ENCODE data around the gene RAB38.

RAB38 gene

DNA sequence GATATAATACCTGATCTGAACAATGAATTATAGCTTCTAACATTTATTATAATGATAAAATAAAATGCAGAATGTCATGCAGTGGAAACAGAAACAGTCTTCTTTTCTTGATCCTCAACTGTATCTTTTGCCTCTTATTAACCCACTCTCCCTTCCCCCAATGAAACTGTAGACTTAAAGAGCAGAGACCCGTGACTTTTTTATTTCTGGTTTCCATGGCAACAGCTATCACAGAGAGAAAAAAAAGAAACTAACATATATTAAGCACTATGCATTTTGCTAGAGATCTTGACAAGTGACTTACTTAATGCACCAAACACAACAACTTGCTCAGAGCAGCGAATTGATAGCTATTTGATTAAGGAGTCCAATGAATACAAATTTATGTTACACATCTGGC lies 69.3 kb downstream of the RAB38 start:
- DNase-seq (ENCODE audit: low read depth) = no peak
- no peak overlapping the region for H3K4me3 ChIP-seq (ENCODE audit: low read length)
- TF ChIP-seq, protein P1, sequence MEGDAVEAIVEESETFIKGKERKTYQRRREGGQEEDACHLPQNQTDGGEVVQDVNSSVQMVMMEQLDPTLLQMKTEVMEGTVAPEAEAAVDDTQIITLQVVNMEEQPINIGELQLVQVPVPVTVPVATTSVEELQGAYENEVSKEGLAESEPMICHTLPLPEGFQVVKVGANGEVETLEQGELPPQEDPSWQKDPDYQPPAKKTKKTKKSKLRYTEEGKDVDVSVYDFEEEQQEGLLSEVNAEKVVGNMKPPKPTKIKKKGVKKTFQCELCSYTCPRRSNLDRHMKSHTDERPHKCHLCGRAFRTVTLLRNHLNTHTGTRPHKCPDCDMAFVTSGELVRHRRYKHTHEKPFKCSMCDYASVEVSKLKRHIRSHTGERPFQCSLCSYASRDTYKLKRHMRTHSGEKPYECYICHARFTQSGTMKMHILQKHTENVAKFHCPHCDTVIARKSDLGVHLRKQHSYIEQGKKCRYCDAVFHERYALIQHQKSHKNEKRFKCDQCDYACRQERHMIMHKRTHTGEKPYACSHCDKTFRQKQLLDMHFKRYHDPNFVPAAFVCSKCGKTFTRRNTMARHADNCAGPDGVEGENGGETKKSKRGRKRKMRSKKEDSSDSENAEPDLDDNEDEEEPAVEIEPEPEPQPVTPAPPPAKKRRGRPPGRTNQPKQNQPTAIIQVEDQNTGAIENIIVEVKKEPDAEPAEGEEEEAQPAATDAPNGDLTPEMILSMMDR (conservative IDR thresholded peaks at IDR 0.05; ENCODE audit: low read length) = no peak

DNA sequence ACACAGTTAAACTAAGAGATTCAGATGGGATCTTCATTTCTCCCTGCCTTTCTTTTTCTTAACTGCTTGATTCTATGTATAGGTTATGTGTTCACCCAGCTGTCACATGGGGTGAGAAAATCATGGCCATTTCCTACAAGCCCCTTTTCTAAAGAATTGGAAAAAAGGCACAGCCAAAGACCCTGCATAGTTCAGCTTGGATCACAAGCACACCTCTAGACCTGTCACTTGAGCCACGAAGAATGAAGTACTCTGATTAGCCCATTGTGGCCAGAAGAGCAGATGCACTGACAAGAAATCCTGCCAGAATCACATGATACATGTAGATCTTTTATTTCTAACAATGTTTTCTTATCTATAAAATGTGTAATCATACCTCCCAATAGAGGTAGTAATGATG lies 69.7 kb downstream of the RAB38 start:
- DNase-seq (ENCODE audit: low read depth) = no peak
- TF ChIP-seq, protein P1 (conservative IDR thresholded peaks at IDR 0.05; ENCODE audit: low read length) = no peak

DNA sequence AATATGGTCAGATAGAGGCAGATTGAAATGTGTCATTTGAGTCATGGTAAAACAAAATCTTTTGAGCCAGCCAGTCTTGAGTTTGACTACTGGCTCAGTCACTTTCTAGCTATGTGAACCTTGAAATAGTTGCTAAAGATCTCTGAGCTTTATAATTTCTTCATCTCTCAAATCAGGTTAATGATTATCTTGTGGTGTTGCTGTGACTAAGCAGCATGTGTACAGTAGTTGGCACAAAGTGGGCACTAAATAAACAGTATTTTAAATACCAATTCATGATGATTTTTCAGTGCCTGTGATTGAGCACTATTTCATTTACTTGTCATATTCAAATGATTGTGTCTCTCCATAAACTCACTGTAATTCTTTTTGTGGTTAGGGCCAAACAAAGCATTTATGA lies 70.8 kb downstream of the RAB38 start:
- TF ChIP-seq, protein P1 (conservative IDR thresholded peaks at IDR 0.05; ENCODE audit: low read length) = no peak
- no peak for DNase-seq (ENCODE audit: low read depth)
- H3K4me3 ChIP-seq (ENCODE audit: low read length) = no peak overlapping the region

More for the DNA sequence above, 69.7 kb downstream of the RAB38 start:
- H3K4me3 ChIP-seq (ENCODE audit: low read length) = no peak overlapping the region

DNA sequence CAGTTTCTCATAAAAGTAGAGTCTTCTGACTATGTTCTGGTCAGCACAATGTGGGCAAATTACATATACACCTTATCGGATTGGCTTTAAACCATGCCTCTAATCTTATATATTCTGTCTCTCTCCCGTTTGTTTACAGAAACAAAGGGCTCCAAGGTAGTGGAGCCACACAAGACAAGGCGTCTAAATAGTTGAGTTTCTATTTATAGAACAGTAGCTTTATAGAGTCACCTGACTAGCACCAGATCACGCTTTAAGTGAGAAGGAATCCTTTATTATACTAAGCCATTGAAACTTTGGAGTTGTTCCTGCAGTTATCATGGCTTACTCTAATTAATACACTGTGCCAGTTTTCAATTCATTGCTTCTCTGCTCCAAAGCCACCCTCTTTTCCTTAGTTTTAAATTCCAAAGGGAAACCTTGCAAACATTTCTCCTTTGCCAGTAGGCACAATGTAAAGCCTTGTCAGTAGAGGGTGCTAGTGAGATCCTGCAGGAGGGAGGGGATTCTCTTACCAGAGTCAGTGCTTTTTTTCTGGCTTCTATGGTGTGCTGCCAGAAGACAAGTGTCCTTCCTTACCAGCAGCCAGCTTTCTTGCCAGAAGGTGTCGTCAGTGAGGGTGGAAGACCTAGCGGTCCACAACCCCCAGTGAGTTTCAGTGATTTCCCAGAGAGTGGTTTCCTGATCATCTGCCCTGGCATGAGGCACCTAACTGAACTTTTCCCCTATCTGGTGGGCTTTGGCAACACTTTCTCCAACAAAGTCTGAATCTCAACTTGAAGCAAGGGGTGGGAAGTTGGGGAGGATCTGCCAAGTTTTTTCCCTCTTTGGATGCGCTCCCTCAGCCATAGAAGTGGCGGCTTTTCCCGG lies 71.7 kb downstream of the RAB38 start:
- TF ChIP-seq, protein P1 (conservative IDR thresholded peaks at IDR 0.05; ENCODE audit: low read length) = peak; percentile 72
- DNase-seq (ENCODE audit: low read depth) = peak; percentile 51
- no peak overlapping the region for H3K4me3 ChIP-seq (ENCODE audit: low read length)

DNA sequence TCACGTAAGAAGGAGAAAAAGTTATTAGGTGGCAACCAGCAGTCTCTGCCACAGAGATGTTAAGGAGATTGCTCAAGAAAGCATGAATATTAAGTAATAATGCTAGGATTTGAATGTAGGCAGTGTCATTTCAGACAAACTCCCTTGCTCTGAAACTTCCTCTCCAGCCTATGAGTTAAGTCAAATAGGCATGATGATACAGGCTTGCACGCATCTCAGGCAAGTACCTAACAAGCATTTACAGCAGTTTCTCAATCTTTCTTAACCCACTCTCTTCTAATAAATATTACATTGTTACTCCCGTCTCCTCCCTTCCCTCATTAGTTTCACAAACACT lies 72.7 kb downstream of the RAB38 start:
- TF ChIP-seq, protein P1 (conservative IDR thresholded peaks at IDR 0.05; ENCODE audit: low read length) = no peak

DNA sequence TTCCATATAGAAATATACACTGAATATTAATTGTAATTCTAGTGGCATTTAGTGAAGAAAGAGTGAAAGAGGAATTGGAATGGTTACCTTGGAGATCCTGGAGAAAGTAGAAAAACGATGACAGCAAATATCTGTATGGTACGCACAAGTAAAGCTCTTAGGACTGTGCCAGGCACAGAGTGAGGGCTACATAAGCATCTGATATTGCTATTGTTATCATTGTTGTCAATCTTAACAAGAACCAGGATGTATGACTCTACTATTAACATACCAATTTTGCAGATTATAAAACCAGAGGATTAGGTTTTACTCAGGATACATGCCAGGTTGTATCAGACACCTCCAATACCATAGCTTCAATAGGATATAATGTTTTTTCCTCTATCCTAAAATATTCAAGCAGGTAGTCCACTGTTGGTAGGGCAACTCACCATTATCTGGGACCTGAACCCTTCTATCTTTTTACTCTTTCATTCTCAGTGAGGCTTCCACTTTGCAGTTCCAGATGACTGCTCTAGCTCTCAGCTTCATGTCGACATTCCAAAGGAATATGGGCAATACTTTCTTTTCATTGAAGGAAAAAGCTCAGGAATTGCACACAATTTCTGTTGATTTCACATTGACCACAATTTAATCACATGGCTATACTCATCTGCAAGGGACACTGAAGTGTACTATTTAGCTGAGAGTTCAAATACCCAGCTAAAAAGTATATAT lies 73.2 kb downstream of the RAB38 start:
- DNase-seq (ENCODE audit: low read depth) = peak; percentile 35
- H3K4me3 ChIP-seq (ENCODE audit: low read length) = no peak overlapping the region
- TF ChIP-seq, protein P1 (conservative IDR thresholded peaks at IDR 0.05; ENCODE audit: low read length) = no peak

More for the DNA sequence above, 72.7 kb downstream of the RAB38 start:
- no peak overlapping the region for H3K4me3 ChIP-seq (ENCODE audit: low read length)
- DNase-seq (ENCODE audit: low read depth) = no peak

DNA sequence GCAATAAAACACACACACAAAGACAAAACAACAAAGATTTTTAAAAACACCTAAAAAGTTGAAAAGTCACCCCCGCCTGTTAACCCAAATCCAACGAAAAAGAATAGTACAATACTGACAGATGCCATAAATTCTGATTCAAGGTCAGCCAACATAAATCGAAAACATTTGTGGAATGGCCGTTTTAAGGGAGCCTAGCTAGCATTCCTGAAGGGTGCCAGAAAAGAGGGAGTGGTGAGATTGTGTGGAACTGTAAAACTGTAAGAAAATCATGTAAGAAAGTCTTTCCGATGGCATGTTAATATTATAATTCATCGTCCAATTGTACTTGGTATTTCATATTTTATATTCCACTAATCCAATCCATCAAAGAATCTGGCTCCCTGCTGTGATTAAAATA lies 75.1 kb downstream of the RAB38 start:
- H3K4me3 ChIP-seq (ENCODE audit: low read length) = no peak overlapping the region
- DNase-seq (ENCODE audit: low read depth) = peak; percentile 37
- TF ChIP-seq, protein P1 (conservative IDR thresholded peaks at IDR 0.05; ENCODE audit: low read length) = no peak
